ENCODE results near the gene CDC23. TPM values are rescaled to one million over a fixed set of nuclear protein-coding genes. Genes with fewer than 3 reads are reported as not detected.

Gene CDC23
- polyA plus RNA-seq, 3 donors = 7.8 to 15.9 (median 12.8) TPM

DNA sequence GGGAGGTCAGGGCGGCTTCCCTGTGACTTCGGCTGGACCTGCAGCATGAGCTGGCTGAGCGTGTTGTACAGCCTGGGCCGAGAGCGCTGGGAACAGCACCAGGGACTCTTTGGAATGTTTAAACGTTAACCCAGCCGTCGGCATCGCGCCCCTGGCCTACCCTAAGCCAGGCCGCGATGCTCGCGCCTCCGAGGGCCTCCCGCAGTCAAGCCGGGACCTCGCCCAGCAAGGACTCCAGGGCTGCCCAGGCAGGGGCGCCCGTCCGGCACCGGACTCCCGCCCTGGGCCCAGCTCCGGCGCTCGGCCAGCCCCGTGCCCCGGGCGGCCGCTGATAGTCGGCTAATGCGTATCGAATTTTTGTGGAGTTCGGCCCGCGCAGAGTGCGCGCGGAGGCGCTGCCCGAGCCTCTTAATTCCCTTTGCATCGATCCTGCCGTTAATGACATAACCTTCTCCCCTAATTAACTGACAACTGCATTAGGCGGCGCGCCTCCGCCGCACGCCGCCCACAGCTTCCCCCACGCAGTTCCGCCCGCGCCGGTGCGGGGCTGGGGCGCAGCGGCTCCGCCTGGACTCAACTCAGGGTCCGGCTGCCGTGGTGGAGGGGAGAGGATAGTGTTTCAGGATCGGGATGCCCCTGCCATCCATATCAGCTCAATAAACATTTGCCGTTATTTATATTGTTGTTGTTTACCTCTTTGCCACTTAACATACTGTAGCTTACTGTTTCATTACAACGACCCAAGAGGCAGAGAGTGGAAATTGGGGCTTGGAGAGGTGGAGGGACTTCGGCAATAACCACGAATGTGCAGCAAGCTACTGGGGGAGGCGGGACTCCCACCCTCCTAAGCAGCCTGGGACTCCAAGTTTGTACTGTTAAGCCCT lies 28.8 kb upstream of the CDC23 start:
- Mint-ChIP-seq H3K27me3 (ENCODE audit: low read depth in 3 of 3) (peaks cover 17 to 34% (median 25%) of the 10 kb centered on the region in 3 donors), H3K4me3 (peak overlapping the region; percentile 71 to 83), H3K27ac (no peak overlapping the region), H3K36me3 (no peaks in the 10 kb centered on the region), H3K4me1 (peaks cover 20% of the 10 kb centered on the region), H3K9me3 (no peaks in the 10 kb centered on the region)
- intact Hi-C loops (cut with micrococcal nuclease) = no loop called here
- peak overlapping the region; percentile 78 for H2AFZ ChIP-seq (ENCODE audit: insufficient read depth, low read depth, low read length, poor library complexity, severe bottlenecking)
- TF ChIP-seq, protein P1, sequence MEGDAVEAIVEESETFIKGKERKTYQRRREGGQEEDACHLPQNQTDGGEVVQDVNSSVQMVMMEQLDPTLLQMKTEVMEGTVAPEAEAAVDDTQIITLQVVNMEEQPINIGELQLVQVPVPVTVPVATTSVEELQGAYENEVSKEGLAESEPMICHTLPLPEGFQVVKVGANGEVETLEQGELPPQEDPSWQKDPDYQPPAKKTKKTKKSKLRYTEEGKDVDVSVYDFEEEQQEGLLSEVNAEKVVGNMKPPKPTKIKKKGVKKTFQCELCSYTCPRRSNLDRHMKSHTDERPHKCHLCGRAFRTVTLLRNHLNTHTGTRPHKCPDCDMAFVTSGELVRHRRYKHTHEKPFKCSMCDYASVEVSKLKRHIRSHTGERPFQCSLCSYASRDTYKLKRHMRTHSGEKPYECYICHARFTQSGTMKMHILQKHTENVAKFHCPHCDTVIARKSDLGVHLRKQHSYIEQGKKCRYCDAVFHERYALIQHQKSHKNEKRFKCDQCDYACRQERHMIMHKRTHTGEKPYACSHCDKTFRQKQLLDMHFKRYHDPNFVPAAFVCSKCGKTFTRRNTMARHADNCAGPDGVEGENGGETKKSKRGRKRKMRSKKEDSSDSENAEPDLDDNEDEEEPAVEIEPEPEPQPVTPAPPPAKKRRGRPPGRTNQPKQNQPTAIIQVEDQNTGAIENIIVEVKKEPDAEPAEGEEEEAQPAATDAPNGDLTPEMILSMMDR (IDR thresholded peaks at IDR 0.05) = no peak
- DNase-seq = peak in 1 of 3 donors; percentile 8
- peak overlapping the region; percentile 83 for H3K4me2 ChIP-seq (replicated peaks; ENCODE audit: extremely low read depth, low read length, poor library complexity, severe bottlenecking)
- H3K4me3 ChIP-seq (replicated peaks in 1 of 3; ENCODE audit: low read depth in 2 of 3, low read length in 3 of 3) = peak overlapping the region; percentile 14 to 75 (median 25)
- H3K27ac ChIP-seq (ENCODE audit: low read depth in 1 of 2, low read length in 2 of 2) = no peak overlapping the region
- H3K27me3 ChIP-seq (ENCODE audit: control insufficient read depth in 2 of 2, insufficient read depth in 2 of 2, low read length in 2 of 2) = peaks cover 2 to 19% of the 10 kb centered on the region in 2 donors
- 6% methylated on average over 43 of the region's 67 CpGs for WGBS (ENCODE audit: insufficient coverage)
- peaks cover 16 to 19% of the 10 kb centered on the region in 2 donors for H3K4me1 ChIP-seq (ENCODE audit: control insufficient read depth in 1 of 2, insufficient read depth in 2 of 2, low read length in 2 of 2)
- peak overlapping the region; percentile 52 for H3K9ac ChIP-seq (ENCODE audit: insufficient read depth, low read length, poor library complexity, severe bottlenecking)
- no peaks in the 10 kb centered on the region for H3K9me3 ChIP-seq (replicated peaks in 1 of 2; ENCODE audit: control insufficient read depth in 1 of 2, insufficient read depth in 1 of 2, low read length in 2 of 2)
- no peaks in the 10 kb centered on the region for H3K36me3 ChIP-seq (replicated peaks in 1 of 2; ENCODE audit: control insufficient read depth in 1 of 2, insufficient read depth in 2 of 2, low read length in 2 of 2)
- H4K20me1 ChIP-seq (ENCODE audit: insufficient read depth, low read length) = no peaks in the 10 kb centered on the region
- H3K79me2 ChIP-seq (ENCODE audit: insufficient read depth, low read length) = no peaks in the 10 kb centered on the region

DNA sequence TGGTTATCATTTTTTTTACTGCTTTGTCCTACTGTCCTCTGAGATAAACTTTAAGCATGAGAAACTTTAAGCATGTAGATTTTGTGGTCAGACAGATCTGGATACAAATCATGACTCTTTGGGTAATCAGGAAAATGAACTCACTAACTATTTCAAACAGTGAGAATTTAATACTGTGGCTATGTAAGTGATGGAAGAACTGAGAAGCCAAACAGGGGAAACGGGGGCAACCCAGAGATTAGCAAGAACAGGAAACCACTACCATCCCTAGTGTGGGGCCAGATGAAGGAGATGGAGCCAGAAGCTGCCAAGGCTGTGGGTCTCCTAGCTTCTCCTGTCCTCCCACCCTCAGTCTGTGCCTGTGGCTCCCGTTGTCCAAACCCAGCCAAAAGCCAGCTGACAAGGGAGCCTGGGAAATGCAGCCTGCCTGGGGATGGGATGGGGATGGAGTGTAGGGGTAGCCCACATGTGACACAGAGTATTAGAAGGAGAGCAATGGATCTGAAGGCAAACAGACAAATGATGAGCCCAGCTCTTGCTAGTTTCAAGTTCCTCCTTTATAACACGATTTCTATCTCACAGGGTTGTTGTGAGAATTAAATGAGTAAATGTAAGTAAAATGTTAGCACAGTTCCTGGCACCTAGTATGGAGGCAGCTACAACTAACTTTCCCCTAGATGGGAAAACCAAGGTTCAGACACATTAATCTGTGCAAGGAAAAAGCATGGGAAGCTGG lies 27.7 kb upstream of the CDC23 start:
- TF ChIP-seq, protein P1 (IDR thresholded peaks at IDR 0.05) = no peak
- Mint-ChIP-seq H3K27me3 (ENCODE audit: low read depth in 3 of 3) (peaks cover 17 to 34% (median 25%) of the 10 kb centered on the region in 3 donors), H3K9me3 (no peaks in the 10 kb centered on the region), H3K36me3 (no peaks in the 10 kb centered on the region), H3K4me1 (peaks cover 20% of the 10 kb centered on the region), H3K4me3 (peak overlapping the region in 1 of 2 donors; percentile 83), H3K27ac (peak overlapping the region in 1 of 7 donors; percentile 5)
- DNase-seq = no peak
- no CpG with 5 or more reads among the region's 3 CpGs for WGBS (ENCODE audit: insufficient coverage)
- Histone ChIP-seq H4K20me1 (ENCODE audit: insufficient read depth, low read length) (no peaks in the 10 kb centered on the region), H3K36me3 (replicated peaks in 1 of 2; ENCODE audit: control insufficient read depth in 1 of 2, insufficient read depth in 2 of 2, low read length in 2 of 2) (no peaks in the 10 kb centered on the region), H3K9ac (ENCODE audit: insufficient read depth, low read length, poor library complexity, severe bottlenecking) (no peak overlapping the region), H3K4me1 (ENCODE audit: control insufficient read depth in 1 of 2, insufficient read depth in 2 of 2, low read length in 2 of 2) (peaks cover 16 to 19% of the 10 kb centered on the region in 2 donors), H3K27ac (ENCODE audit: low read depth in 1 of 2, low read length in 2 of 2) (no peak overlapping the region), H3K27me3 (ENCODE audit: control insufficient read depth in 2 of 2, insufficient read depth in 2 of 2, low read length in 2 of 2) (peaks cover 2 to 19% of the 10 kb centered on the region in 2 donors), H3K9me3 (replicated peaks in 1 of 2; ENCODE audit: control insufficient read depth in 1 of 2, insufficient read depth in 1 of 2, low read length in 2 of 2) (no peaks in the 10 kb centered on the region), H2AFZ (ENCODE audit: insufficient read depth, low read depth, low read length, poor library complexity, severe bottlenecking) (peak overlapping the region; percentile 21), H3K4me2 (replicated peaks; ENCODE audit: extremely low read depth, low read length, poor library complexity, severe bottlenecking) (peak overlapping the region; percentile 83), H3K4me3 (replicated peaks in 1 of 3; ENCODE audit: low read depth in 2 of 3, low read length in 3 of 3) (peak overlapping the region in 1 of 3 experiments; percentile 75), H3K79me2 (ENCODE audit: insufficient read depth, low read length) (no peaks in the 10 kb centered on the region)
- intact Hi-C loops (cut with micrococcal nuclease) = no loop called here
